ENCODE data around the gene SUSD3.
A peak's percentile ranks its signal among the peaks of the same experiment; 100 is the strongest.
"Not testable (repeated sequence)": the region's sequence is repeated elsewhere in the genome, so short reads cannot be mapped to it uniquely, and the experiment has no call there.

Gene SUSD3

DNA sequence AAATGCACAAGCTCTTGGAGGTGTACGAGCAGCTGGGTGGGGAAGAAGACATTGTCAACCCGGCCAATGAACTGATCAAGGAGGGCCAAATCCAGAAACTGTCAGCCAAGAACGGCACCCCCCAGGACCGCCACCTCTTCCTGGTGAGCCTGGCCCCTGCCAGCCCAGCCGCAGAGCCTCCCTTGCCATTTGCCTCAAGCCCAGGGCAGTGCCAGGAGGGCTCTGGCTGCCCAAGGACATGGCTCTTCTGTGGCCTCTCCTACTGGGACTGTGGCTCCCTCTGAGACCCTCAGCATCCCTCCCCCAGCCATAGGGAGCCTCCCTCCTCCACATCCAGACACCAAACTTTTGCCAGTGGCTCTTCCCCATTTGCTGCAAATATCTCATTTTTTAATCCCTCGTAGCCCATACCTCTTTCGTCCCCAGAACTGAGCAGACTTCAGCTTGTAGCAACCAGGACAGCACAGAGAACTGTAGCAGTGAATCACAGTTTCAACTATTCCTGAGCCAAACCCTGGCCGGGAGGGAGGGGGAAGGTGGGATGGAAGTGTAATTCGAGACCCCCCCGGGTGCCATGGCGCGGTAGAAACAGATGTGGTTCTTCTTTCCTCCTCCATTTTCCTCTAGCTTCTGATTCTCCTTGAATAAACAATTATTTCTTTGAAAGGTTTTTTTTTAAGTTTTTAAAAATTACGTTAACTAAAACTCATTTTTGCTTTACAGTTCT lies 44.5 kb upstream of the SUSD3 start:
- H3K4me3 ChIP-seq (ENCODE audit: low read depth, low read length), result no peak overlapping the region
- TF ChIP-seq, protein P1, sequence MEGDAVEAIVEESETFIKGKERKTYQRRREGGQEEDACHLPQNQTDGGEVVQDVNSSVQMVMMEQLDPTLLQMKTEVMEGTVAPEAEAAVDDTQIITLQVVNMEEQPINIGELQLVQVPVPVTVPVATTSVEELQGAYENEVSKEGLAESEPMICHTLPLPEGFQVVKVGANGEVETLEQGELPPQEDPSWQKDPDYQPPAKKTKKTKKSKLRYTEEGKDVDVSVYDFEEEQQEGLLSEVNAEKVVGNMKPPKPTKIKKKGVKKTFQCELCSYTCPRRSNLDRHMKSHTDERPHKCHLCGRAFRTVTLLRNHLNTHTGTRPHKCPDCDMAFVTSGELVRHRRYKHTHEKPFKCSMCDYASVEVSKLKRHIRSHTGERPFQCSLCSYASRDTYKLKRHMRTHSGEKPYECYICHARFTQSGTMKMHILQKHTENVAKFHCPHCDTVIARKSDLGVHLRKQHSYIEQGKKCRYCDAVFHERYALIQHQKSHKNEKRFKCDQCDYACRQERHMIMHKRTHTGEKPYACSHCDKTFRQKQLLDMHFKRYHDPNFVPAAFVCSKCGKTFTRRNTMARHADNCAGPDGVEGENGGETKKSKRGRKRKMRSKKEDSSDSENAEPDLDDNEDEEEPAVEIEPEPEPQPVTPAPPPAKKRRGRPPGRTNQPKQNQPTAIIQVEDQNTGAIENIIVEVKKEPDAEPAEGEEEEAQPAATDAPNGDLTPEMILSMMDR (IDR thresholded peaks at IDR 0.05; ENCODE audit: low read depth, low read length), result no peak
- in situ Hi-C loops (cut with HindIII; ENCODE audit: low sequenced_read_pairs), result no loop called here
- no peak for DNase-seq (ENCODE audit: low read depth, low spot score)

DNA sequence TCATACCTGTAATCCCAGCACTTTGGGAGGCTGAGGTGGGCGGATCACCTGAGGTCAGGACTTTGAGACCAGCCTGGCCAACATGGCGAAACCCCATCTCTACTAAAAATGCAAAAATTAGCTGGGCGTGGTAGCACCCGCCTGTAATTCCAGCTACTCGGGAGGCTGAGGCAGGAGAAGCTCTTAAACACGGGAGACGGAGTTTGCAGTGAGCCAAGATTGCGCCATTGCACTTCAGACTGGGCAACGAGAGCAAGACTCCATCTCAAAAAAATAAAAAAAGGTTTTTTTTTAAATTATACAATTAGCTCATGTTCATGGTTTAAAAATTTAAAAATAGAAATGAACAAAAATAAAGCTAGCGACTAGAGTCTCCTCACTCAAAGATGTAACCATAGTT lies 43.3 kb upstream of the SUSD3 start:
- DNase-seq (ENCODE audit: low read depth, low spot score); H3K4me3 ChIP-seq (ENCODE audit: low read depth, low read length); in situ Hi-C loops (cut with HindIII; ENCODE audit: low sequenced_read_pairs): not testable (repeated sequence)

DNA sequence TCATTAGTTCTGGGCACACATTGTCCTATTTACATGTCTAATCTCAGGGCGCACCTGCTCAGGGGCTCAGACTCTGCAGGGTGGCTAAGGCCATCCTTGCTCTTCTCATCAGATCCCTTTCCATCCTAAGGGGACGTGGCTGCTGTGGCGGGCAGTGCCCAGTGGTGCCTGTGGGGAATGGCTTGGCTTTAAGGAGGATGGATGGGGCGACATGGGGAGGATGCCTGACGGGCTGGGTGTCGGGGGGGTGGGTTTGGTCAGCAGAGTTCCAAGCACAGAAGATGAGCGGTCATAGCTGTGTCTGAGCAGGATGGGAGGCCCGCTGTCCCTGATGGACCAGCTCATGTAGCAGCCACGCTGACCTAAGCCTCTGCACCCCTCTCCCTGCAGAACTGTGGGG lies 40.9 kb upstream of the SUSD3 start:
- TF ChIP-seq, protein P1 (IDR thresholded peaks at IDR 0.05; ENCODE audit: low read depth, low read length), result no peak
- DNase-seq (ENCODE audit: low read depth, low spot score), result no peak
- in situ Hi-C loops (cut with HindIII; ENCODE audit: low sequenced_read_pairs), result no loop called here
- H3K4me3 ChIP-seq (ENCODE audit: low read depth, low read length), result no peak overlapping the region

DNA sequence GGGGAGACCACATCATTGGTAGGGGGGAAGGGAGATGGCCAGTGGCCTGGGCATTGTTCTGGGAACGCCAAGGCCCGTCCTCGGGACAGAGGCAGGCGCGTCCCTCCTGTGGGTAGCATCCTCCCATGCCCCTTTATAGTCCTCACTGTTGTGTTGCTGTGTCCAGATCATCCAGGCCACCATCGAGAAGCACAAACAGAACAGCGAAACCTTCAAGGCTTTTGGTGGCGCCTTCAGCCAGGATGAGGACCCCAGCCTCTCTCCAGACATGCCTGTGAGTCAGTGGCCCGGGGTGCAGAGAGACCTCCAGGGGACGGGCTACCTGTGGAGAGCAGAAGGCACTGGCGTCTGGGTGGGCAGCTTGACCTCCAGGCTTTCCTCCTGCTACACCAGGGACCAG lies 38.4 kb upstream of the SUSD3 start:
- TF ChIP-seq, protein P1 (IDR thresholded peaks at IDR 0.05; ENCODE audit: low read depth, low read length), result no peak
- in situ Hi-C loops (cut with HindIII; ENCODE audit: low sequenced_read_pairs), result no loop called here
- H3K4me3 ChIP-seq (ENCODE audit: low read depth, low read length), result no peak overlapping the region
- DNase-seq (ENCODE audit: low read depth, low spot score), result no peak

DNA sequence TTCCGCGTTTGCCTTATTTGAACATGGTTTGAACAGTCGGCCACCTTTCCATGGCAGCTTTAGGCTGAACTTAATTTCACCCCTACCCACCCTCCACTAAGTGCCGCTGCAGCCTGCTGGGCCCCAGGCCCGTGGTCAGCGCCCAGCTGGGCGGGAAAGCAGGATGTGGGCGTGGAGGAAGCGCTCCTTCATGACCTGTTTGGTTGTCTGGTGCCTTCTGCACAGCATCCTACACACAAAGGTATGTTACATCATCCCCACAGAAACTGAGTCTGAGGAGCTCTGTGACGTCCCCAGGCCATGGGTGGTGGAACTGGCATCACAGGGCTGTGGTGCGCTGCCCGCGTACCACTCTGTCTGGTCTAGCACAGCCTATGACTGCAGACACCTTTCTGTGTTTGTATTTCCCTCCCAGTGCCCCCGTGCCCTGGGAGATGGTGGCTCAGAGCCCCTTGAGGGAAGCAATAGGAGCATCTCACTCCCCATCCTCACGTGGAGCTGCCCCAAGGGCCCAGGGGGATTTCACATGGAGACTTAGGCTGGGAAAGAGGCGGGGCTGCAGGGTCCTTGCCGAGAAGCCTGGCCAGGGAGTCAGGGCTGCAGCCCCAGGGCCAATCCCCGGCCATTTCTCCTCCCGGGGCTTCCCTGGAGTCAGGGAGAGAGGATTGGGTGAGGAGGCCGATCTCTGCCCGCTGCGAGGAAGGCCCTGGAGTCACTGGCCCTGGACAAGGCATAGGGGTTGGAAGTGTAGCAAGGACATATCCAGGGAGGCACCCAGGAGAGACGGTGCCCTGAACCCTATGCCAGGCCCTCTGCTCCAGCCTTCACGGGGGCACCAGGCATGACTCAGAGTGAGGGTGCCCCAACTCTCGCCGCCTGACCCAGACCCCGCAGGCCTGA lies 37.5 kb upstream of the SUSD3 start:
- peak; percentile 47 for DNase-seq (ENCODE audit: low read depth, low spot score)
- TF ChIP-seq, protein P1 (IDR thresholded peaks at IDR 0.05; ENCODE audit: low read depth, low read length), result no peak
- in situ Hi-C loops (cut with HindIII; ENCODE audit: low sequenced_read_pairs), result no loop called here
- no peak overlapping the region for H3K4me3 ChIP-seq (ENCODE audit: low read depth, low read length)

DNA sequence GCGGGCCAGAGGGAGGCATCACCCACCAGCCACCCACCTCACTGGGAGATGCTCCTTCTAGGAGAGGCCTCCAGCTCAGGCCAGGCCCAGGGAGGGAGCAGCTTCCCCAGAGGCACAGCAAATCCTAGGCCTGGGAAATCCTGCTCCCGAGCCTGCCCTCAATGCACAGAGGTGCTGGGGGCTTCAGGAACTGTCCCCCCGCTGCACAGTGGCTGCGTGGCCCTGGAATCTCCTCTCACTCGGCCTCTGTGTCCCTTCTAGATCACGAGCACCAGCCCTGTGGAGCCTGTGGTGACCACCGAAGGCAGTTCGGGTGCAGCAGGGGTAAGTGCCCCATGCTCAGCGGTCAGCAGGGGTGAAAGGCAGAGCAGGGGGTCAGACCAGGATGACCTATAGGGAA lies 36.4 kb upstream of the SUSD3 start:
- DNase-seq (ENCODE audit: low read depth, low spot score), result no peak
- H3K4me3 ChIP-seq (ENCODE audit: low read depth, low read length), result no peak overlapping the region
- in situ Hi-C loops (cut with HindIII; ENCODE audit: low sequenced_read_pairs), result no loop called here
- TF ChIP-seq, protein P1 (IDR thresholded peaks at IDR 0.05; ENCODE audit: low read depth, low read length), result no peak
